Stimulated activated CD4-positive, alpha-beta T cell treated with anti-CD3 and anti-CD28 coated beads, Interleukin-1b, Interleukin-23, amount 100 ng/mL, for 4 hours (primary cell): ENCODE measurements around the gene NOC2L.
"Not testable (repeated sequence)": the region's sequence is repeated elsewhere in the genome, so short reads cannot be mapped to it uniquely, and the experiment has no call there.

Experiments used
- DNase-seq, 2 donors: peaks; one replicate each; pipeline ENCODE4 v3.0.0-alpha.2; 2020; ENCODE audit warnings: low read depth in 2 of 2

NOC2L gene

DNA sequence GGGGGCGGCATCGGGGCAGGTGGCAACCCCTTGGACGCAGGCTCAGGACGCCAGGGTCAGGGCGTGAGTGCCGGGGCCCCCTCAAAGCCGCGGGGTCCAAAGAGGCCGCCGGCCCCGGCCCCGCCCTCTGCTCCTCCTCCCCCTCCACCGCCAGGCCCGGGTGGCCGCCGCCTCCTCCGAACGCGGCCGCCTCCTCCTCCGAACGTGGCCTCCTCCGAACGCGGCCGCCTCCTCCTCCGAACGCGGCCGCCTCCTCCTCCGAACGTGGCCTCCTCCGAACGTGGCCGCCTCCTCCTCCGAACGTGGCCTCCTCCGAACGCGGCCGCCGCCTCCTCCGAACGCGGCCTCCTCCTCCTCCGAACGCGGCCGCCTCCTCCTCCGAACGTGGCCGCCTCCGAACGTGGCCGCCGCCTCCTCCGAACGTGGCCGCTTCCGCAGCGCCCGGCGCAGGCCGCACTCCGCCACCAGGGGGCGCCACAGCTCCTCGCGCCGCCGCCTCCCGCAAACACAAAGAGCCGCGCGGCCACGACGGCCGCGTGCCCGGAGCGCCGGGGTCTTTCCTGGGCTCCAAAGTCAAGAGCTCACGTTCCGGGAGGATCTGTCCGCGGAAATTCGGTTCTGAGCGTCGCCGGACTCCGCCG, 54.6 kb downstream of the NOC2L start:
- DNase-seq, result peak; percentile 85 to 87

DNA sequence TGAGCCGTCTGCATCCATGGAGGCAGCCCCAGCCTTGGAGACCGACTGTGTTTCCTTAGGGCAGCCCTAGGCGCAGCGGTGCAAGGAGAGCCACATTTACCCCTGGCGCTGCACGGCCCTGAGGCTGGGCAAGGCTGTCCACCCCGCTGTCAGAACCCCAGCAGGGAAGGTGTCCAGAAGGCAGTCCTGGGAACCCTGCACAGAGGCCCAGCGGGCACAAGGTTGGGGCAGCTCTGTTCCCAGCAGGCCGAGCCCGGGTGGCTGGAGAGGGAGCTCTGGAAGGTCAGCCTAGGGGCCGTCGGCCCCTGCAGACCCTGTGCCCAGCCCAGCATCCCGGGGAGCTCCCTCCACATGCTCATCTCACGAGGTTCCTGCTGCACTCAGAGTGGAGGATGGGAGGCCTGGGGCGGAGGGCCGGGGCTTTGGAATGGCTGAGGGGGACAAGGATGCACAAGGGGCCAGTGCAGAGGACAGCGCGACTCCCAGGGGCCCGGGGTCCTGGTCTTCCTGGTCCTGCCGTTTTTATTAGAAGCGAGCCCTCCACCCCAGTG, 55.3 kb downstream of the NOC2L start:
- no peak for DNase-seq

DNA sequence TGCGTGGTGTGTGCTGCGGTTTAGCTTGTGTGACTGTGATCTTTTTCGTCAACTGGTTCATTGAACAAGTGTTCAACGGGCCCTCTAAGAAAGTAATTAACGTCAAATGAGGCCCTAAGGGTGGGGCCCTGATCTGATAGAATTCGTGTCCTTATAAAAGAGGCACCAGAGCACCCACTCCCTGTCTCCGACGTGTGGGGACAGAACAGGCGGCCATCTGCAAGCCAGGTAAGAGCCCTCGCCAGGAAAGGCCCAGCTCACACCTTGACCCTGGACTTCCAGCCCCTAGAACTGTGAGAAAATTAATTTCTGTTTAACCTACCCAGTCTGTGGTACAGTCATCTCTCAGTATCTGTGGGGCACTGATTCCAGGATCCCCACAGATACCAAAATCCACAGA, 55.8 kb downstream of the NOC2L start:
- DNase-seq, result no peak

DNA sequence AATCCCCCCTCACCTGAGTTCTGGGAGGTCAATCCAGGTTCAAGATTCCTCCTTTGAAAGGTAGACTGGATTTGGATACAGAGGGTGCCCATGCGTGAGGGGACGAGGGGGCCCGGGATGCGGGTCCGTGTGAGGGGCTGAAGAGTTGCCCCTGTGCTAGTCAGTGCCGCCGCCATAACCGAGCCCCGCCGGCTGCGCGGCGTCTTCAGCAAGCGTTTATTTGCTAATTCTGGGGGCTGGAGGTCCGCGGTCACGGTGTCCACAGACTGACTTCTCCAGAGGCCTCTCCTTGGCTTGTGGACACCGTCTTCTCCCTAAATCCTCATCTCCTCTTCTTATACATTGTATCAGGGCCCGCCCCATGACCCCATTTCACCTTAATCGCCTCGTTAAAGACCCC, 56.3 kb downstream of the NOC2L start:
- no peak for DNase-seq

DNA sequence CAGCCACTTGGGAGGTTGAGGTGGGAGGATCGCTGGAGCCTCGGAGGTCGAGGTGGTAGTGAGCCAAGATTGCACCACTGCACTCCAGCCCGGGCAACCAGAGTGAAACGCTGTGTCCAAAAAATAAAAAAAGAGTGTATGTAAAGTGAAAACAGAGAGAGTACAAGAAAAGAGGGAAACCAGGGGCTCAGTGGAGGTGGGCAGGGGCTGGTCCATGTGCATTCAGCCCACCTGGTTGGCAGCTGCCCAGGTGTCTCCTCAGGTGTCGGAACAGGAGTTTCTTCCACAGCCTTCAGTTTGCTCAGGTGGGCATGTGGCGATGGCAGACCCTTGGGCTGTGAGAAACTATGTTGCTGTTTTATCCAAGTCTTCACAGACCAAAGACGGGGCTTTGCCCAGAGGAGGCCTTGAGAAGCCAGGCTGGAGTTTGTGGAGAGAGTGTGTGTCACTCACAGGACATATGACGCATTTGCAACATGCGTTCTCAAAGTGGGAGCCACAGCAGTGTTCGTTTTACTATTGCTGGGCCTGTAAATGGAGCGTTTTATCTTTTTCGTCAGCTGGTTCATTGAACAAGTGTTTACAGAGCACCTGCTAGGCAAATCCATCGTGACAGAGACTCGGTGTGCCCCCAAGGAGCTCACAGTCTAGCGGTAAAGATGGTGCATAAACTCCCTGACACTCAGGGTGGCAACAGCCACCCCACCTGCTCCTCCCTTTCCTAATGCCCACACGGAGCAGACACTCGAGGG, 57.8 kb downstream of the NOC2L start:
- DNase-seq, result no peak

DNA sequence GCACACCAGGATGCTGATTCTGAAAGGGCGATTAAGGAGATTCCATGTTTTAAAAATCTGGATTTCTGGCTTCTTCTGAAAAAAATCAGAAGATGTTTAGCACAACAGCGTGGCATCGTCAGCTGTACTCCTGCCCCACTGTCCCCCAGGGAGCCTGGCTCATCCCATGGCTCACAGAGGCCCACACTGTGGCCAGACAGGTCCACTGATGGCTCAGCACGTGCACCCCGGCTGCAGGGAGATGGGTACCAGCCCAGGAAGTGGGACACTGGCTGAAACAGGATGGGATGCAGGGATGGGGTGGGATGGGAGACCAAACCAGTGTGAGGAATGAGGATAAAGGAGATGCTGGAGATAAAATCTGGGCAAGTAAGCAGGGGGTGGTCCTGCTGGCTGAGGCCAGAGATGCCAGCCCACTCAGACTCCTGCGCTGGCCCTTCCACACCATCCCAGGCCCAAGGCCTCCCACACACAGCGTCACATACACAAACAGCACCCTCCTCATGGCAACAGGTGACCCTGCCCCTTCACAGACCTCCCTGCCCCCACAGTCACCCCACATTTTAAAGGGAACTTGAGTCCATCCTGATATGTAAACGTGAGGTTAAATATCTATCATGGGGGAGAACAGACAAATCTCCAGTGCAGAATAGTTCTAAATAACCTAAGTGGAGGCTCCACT, 59.3 kb downstream of the NOC2L start:
- DNase-seq, result no peak

DNA sequence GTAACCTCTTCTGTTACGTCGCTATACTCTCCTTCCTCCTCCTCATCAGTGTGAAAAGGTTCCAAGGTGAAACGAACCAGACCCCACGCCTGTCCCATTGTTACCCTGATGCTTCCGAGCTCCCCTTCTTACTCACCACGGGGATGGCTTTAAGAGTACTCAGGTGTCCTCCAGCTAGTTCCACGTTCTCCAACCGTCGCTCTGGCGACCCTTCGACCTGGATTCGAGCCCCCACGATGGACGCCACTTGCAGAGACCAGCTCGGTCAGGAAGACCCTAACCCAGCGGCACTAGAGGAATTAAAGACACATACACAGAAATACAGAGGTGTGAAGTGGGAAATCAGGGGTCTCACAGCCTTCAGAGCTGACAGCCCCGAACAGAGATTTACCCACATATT, 61.1 kb downstream of the NOC2L start:
- not testable (repeated sequence) for DNase-seq

DNA sequence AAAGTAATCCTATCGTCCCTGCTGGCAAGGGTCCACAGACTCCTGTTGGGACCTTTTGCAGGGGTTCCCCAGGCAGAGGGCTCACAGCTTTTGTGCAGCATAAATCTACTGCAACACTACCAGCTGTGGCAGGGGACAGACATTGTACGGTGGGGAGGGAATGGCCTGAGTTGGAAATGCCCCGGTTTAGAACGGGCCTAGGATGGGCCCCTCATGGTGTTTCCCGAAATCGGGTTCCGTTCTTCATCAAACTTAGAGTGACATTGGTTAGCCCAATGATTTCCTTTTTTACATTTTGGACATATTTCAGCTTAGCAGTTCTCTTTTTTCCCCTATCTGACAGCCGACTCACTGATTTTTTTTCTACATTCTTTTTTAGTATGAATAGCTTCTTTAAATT, 61.8 kb downstream of the NOC2L start:
- DNase-seq, result no peak
